NK-92 (cell line): ENCODE measurements around the gene PNMA8B.

Experiments used
- DNase-seq: peaks from one replicate; lab custom pipeline; 2025; ENCODE audit not compliant: unreplicated experiment; lab: John Stamatoyannopoulos, UW

The PNMA8B gene

DNA sequence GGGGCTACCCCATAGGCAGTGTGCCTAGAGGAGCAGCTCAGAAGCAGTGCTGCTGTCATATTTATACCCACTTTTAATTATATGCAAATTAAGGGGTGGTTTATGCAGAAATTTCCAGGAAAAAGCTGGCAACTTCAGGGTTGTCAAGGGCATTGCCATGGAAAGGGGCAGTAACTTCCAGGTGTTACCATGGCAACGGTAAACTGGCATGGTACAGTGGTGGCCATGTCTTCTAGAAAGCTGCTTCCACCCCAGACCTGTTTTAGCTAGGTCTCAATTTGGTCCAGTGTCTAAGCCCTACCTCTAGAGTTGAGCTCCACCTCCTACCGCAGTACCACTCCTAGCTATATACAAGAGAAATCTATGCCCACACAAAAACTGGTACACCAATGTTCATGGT lies 35.6 kb downstream of the PNMA8B start:
- no peak for DNase-seq

- no peak for DNase-seq
Measured at GRCh38 chr19:46456930-46457329, 38.7 kb downstream of the PNMA8B start.

GRCh38 chr19:46454244-46454643 lies 41.4 kb downstream of the PNMA8B start:
- DNase-seq: no peak

- no peak for DNase-seq
Measured at GRCh38 chr19:46453661-46454060, 42.0 kb downstream of the PNMA8B start.

DNA sequence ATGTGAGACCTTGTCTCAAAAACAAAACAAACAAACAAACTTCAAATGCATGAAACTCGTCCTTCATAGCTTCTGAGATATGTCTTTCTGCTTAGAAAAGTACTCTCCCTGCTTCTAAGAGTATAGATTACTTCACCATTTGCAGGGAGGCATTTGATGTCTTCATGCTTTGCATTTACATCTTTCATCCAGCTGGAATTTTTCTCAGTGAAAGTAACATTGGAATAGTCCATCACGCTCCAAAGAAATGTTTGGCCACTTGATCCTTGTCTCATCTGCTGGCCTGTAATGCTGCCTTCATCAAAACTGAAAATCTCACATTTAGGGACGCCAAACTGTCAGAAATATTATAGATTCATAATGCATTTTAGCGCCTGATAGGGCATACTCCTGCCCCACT lies 43.5 kb downstream of the PNMA8B start:
- no peak for DNase-seq

GRCh38 chr19:46451352-46451751 lies 44.3 kb downstream of the PNMA8B start:
- DNase-seq: no peak

DNA sequence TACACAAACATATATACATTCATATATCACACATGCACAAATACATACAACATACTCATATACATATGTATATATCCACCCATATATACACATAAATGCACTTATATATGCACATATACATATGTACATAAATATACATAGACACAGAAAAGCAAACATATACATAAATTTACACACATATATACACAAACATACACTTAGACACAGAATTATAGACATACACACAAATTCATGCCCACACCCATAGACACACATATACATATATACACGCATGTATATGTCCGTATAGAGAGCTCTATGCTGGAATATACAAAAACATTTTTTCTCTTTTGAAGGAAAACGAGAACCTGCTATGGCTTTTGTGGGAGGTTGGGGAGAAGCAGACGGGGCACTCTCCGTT lies 44.9 kb downstream of the PNMA8B start:
- no peak for DNase-seq

DNA sequence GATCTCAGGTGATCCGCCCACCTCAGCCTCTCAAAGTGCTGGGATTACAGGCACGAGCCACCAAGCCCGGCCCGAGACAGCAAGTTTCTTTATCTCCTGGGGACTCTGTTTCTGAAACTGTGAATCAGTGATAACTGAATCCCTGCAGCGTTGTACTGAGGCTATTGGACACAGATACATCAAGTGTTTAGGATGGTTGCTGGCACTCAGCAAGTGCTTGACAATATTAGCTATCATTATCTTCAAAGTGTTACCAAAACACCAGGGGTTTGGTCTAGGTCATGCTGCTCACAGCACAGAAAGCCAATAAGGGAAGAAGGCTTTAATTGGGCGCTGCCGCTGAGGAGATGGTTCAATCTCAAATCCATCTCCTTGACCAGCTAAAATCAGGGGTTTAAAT lies 46.4 kb downstream of the PNMA8B start:
- no peak for DNase-seq

DNA sequence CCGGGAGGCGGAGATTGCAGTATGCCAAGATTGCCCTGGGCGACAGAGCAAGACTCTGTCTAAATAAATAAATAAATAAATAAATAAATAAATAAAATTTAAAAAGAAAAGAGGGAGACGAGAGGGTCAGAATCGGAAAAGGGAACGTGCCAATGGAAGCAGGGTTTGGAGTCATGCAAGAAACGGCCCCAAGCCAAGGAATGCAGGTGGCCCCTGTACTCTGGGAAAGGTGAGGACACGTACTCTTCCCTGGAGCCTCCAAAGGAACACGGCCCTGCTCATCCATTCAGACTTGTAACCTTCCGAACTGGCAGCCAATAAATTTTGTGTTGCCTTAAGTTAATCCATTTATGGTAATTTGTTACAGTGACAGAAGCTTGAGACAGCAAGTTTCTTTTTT lies 47.1 kb downstream of the PNMA8B start:
- DNase-seq: no peak

DNA sequence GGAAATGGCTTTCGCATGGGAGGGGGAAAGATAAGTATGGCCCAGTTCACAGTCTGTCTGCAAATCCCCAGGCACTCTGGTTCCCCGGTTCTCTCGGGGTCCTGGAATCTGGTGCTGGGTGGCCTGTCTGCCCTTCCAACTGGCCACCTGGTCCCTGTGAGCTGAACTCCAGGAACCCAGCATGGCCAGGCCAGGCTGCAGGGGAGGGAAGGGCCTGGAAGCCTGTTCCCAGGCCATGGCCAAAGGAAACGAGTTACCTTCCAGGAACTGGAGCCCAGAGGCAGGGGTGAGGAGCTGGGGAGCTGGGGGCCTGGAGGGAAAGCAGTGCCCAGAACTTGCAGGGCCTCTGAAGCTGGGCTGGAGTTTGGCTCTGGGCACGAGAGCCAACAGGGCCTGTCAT lies 47.8 kb downstream of the PNMA8B start:
- DNase-seq: no peak

DNA sequence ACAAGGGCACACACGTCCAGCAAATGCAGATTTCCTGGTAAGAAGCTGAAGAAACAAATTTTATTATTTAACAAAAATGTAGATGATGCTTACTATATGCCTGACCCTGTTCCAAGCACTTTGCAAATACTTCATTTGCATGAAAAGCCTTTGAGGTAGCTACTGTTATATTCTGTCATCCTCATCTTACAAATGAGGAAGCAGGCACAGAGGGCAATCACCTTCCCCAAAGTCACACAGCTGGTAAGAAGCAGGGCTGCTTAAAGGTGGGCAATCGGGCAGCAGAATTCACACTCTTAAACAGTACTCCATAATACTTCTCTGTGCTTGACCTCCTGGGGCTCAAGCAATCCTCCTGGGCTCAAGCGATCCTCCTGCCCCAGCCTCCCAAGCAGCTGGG lies 48.7 kb downstream of the PNMA8B start:
- DNase-seq: no peak

GRCh38 chr19:46446021-46446420 lies 49.6 kb downstream of the PNMA8B start:
- no peak for DNase-seq

DNA sequence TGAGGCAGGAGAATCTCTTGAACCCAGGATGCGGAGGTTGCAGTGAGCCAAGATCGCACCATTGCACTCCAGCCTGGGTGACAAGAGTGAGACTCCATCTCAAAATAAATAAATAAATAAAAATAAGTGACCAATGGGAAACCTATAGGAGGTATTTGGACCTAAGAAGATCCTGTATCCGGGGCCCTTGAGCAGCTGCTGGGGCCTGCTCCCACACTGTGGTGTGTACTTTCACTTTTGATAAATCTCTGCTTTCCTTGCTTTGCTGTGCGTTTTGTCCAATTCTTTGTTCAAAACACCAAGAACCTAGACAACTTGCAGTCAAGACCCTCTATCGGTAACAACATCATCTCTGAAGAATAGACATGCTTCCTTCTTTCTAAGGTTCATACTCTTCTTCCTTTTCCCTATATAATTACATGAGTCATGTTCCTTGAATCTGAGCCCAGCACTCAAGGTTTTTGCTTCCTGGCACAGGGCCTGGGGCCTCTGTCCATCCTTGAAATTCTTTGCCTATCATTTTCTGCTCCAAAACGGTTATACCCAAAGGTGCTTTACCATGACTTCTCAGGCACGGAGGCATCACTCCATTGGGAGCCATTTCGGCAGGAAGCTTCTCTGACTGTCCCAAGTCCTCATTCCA lies 52.7 kb downstream of the PNMA8B start:
- DNase-seq: no peak

DNA sequence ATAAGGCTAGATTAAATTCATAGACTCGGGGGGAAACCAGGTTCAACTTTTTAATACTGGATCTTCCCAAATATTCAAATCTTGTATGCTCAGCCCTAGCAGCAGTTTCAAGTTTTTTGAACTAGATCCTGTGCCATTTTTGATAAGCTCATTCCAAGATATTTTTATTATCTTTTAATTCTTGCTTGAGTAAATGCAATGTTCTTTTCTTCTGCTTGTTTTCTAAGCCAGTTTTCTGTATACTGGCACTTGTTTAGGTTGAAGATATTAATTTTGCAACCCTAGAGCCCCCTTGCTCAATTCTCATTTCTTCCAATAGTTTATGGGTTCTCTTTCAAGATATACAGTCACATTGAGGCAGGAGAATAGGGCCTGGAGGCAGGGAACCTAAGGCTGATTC lies 53.8 kb downstream of the PNMA8B start:
- DNase-seq: no peak
